SW 1271 (cell line): ENCODE results near the gene NTSR1.

Experiments
- DNase-seq, 2 experiments: peaks; one replicate each; lab custom pipeline; 2025; lab: John Stamatoyannopoulos, UW

NTSR1 gene

DNA sequence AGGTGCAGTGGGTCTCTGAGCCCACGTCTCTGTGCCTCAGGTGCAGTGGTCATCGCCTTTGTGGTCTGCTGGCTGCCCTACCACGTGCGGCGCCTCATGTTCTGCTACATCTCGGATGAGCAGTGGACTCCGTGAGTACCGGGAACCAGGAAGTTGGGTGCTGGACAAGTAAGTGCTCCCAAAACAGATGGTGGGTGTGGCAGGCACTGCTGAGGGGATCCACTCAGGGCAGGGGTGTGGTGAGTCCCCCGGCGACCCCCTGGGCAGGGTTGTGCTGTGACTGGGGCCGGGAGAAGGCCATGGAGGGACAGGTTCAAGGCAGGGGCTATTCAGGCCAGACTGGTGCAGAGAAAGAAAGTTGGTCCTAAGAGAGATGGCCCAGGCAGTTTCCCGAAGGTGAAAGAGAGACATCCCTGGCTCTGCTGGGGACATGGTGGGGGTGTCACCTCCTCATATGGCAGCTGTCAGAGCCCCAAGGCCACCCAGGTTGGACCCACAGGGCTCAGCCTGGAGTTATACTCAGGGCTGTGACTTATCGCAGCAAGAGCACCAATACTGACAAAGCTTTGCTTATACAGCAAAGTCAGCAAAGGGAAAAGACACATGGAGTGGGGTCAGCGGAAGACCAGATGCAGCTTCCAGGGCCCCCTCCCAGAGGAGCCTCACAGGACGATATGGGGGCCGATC lies 49.7 kb downstream of the NTSR1 start:
- no peak for DNase-seq

DNA sequence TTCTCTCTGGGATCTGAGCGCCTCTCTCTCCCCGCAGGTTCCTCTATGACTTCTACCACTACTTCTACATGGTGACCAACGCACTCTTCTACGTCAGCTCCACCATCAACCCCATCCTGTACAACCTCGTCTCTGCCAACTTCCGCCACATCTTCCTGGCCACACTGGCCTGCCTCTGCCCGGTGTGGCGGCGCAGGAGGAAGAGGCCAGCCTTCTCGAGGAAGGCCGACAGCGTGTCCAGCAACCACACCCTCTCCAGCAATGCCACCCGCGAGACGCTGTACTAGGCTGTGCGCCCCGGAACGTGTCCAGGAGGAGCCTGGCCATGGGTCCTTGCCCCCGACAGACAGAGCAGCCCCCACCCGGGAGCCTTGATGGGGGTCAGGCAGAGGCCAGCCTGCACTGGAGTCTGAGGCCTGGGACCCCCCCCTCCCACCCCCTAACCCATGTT lies 51.4 kb downstream of the NTSR1 start:
- no peak for DNase-seq

DNA sequence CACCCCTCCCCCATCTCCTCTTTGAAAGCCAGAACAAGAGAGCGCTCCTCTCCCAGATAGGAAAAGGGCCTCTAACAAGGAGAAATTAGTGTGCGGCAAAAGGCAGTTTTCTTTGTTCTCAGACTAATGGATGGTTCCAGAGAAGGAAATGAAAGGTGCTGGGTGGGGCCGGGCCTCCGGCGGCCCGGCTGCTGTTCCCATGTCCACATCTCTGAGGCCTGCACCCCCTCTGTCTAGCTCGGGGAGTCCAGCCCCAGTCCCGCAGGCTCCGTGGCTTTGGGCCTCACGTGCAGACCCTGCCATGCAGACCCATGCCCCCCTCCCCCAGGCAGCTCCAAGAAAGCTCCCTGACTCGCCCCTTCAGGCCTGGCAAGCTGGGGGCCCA lies 51.8 kb downstream of the NTSR1 start:
- no peak for DNase-seq

DNA sequence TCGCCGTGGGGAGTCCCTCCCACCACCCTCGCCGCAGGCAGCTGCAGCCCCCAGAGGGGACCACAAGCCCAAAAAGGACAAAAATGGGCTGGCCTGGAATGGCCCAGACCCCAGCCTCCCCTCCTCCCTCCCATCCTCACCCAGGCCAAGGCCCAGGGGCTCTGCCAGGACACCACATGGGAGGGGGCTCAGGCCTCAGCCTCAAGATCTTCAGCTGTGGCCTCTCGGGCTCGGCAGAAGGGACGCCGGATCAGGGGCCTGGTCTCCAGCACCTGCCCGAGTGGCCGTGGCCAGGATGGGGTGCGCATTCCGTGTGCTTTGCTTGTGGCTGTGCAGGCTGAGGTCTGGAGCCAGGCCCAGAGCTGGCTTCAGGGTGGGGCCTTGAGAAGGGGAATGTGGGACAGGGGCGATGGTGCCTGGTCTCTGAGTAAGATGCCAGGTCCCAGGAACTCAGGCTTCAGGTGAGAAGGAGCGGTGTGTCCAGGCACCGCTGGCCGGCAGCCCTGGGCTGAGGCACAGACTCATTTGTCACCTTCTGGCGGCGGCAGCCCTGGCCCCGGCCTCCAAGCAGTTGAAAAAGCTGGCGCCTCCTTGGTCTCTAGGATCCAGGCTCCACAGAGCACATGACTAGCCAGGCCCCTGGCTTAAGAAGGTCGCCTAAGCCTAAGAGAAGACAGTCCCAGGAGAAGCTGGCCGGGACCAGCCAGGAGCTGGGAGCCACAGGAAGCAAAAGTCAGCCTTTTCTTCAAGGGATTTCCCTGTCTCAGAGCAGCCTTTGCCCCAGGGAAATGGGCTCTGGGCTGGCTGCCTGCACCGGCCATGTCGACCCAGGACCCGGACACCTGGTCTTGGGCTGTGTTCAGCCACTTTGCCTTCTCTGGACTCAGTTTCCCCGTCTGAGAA lies 52.5 kb downstream of the NTSR1 start:
- DNase-seq, result no peak

DNA sequence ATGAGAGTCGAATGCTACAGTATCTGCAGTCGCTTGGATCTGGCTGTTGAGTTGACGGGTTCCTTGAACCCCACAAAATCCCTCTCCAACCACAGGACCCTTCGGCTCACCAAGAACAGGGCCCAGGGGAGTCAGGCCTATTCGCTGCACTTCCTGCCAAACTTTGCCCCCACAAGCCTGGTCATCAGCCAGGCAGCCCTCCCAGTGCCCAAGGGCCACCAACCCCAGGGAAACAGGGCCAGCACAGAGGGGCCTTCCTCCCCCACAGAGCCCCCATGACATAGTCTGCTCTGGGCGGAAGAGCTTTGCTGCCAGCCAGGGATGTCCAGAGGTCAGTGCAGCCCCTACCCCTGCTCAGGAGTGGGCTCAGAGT lies 53.1 kb downstream of the NTSR1 start:
- DNase-seq, result no peak

DNA sequence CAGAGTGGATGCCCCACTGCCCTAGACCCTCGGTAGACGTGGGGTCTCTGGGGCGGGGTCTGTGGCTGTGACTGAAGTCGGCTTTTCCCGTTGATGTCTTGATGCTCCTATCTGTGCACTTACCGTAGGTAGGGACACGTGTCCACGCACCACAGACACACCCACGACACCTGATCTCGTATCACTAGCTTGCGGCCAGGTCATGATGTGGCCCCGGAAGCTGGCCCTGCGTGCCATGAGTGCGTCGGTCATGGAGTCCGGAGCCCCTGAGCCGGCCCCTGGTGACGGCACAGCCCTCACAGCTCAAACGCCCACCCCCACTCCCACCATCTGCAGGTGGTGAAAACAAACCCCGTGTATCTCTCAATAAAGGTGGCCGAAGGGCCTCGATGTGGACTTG lies 53.7 kb downstream of the NTSR1 start:
- no peak for DNase-seq

DNA sequence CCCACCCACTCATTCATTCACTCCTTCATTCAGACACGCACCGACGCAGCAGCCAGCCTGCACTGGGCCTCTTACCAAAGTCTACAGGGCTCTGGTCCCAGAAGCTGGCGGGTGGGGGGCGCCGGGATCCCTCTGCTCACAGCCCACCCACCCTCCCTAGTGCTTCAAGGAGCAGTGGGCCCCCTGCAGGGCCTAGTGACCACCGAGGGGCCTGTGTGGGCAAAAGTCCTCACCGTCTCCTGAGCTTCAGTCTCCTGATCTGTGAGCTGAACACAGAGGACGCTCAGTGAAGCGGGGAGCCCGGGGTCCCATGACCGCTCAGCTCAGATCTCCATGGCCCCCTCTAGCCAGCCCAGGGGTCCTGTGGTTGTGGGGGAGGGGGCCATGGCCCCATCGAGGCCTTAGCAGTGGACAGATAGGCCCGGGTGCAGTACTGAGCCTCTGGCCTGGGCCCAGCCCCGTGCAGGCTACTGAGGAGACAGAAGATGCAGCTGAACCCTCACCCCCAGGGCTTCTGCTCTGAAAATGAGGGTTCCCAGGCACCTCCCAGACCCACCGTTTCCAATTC lies 54.2 kb downstream of the NTSR1 start:
- DNase-seq, result no peak

DNA sequence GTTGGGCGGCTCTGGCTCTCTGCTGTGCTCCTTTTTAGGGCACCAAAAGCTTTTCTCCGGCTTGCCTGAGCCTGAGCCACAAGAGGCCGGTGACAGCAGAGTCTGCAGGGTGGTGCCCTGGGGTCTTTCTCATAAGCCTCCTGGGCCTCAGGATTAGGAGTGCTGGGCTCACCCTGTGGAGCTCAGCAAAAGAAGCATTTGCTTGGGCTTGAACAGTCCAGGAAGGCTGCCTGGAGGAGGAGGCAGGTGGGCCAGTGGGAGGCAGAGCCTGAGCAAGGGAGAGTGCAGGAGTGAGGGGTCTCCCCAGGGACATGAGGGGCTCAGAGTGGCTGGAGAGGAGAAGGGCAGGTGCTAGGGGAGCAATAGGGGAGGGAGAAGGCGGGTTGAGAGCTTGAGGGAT lies 54.8 kb downstream of the NTSR1 start:
- no peak for DNase-seq

DNA sequence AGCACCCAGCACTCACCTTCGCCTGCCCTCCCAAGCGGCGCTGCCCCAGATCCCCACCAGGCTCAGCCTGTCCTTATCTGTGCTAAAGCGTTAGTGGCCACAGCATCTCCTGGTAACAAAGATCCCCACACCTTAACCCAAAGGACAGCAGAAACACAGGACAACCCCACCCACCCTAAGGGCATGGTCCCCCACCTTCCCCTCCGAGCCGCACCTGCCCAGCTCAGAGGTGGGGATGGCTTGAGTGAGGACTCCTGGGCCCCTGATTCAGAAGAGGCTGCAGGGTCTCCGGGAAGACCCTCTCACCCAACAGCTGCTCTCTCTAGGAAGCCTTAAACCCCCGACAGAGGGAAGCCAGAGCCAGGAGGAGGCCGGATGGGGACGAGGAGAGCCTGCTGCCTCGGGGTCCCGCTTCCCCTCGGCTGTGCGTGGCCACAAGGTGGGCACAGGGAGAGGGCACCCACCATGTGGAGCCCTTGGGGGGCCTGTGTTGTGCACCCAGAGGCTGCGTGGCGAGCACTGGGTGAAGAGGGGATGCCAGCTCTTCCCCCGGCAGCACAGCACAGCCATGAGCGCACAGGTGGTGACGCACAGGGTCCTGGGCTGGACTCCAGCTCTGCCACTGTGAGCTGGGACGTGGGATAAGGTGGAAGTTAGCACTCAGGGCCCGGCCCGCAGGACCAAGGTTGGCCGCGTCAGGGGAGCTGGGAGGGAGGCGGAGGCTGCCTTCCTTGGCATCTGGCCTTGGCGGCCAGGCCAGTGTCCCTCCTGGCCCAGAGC lies 55.7 kb downstream of the NTSR1 start:
- DNase-seq, result no peak

DNA sequence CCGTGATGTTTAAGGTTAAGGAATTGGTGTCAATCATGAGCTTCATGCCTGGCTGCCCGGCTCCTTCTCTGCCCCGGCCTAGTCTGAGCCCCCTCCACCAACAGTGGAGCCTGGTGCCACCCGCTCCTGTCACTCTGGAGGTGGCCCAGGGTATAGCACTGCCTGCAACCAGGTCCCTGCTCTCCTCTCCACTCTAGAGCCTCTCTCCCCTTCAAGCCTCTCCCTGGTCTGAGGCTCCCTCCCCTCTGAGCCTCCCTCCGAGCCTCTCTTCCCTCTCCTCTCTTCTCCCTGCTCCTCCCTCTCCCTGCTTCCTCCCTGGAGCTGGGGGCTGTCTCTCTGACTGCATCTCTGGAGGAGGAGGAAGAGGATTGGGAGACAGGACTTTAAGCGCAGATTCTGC lies 56.4 kb downstream of the NTSR1 start:
- DNase-seq, result no peak

DNA sequence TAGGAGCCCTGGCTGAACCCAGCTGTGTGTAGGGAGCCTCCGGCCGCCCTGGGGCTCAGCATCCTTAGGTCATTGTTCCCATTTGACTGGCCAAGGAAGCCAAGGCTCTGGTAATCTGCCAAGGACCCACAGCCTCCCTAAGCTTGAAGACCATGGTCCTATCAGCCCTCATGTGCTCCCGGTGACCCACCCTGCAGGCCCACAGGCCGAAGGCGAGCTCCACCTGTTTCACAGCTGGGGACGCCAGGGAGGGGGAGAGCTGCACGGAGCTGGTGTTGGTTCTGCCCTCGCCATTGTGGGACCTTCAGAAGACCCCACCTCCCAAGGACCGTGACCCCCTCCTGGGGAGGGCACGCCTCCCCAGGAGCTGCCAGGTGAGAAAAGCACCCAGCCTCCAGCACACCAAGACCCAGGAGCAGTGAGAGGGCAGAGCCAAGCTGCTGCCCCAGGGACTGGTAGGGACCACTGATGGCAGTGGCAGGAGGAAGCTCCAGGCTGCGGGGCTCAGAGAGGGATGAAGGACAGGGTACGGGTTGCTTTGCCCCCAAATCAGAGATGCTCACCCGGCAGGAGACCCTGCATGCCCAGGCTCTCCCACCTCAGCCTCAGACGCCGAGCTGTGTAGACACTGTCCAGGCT lies 56.9 kb downstream of the NTSR1 start:
- no peak for DNase-seq

DNA sequence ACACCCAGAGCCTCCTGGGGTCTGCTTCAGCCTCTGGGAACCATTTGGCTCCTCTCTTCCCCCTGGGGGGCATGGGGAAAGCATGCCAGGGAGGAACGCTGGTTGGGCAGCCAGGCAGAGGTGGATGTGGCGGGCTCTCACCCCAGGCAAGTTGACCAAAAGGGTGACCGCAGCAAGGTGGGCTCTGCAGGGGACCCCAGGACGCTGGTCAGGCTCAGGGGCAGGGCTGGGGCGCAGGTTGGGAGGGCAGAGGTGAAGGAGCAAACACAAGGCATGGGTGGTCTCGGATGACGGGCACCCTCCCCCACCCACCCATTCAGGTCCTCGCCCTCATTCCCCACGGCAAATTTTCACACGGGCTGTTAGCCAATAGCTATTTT lies 57.4 kb downstream of the NTSR1 start:
- DNase-seq, result no peak

DNA sequence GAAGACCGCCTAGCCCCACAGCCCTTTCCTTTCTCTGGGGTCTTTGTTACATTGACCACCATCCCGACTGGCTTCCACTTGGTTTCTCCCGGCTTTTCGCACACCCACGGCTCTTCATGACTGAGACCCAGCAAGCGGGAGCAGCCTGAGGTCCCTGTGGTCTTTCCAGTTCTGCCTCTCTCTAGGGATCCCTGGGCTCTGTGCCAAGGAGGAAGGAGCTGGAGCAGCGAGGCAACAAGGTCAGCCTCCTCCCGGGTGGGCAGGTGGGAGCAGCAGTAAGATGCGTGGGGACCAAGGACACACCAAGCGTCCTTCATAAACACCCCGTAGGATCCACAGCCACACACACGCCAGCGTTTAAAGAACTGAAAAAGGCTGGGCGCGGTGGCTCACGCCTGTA lies 58.1 kb downstream of the NTSR1 start:
- DNase-seq, result no peak

DNA sequence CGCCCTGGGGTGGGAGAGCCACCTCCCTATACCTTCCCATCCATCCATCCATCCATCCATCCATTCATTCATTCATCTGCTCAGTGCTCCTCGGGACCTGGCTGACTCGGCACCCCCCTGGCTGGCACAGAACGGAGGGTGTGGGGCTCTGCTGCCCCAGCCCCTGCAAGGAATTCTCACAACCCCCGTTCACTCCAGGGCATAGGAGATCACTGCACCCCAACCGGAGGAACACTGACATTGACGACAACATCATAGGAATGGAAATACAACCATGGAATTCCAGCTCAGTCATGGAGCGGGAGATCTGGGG lies 59.6 kb downstream of the NTSR1 start:
- no peak for DNase-seq

DNA sequence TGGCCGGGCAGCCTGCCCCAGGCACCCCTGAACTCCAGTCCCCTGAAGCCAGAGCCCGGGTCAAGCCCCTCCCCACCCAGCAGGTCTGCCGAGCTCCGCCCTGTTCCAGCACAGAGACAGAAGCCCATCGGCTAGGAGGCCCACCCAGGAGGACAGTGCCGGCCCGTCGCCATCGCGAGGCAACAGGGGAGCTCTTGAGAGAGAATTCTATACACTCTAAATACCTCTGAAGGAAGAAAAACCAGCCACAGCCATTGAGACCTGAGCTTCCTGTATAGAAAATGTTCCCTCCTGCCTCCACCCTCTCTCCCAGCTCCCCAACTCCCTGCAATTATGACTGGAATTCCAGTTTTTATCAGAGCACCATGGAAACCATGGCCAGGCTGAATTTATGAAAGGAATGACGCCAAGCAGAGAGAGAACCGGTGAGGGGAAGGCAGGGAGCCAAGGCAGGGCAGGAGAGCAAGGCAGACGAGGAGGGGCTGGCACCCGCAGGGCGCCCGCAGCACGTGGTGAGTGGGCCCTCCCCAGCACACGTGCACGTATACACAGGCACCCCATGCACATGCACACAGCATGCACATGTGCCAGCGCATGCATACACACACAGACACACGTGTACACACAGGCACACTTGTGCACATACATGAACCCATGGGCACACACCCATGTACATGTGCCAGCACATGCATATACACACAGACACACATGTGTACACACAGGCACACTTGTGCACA lies 60.1 kb downstream of the NTSR1 start:
- DNase-seq, result peak in 1 of 2 experiments; percentile 12

DNA sequence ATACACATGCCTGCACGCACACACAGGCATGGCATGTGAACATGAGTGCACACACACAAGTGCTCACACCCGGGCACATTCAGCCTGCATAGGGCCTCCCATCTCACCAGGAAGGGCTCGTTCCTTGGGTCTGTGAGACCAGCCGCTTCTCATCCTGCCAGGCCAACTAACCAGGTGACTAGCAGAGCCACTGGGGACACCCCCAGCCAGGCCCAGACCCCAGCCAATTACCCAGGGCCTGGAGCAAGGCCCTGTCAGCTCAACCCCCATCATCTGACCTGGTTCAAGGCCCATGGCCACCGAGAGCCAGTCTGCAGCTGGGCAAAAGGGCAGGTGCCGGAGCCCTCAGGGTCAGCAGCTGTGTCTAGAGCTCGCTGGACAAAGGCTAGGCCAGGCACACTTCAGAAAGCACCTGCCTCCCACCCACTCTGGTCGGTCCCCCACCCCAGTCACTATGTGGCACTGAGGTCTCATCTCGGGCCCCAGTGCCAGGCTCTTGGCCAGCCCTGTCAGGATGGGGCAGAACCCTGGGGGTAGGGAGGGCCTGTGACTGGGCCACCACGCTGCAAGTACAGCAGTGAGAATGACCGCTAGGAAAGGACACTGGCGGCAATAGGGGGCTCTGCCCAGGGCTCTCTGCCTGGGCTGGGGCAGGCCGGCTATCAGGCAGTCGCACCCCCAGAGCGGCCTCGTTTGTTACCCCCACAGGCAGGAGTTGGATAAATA lies 60.9 kb downstream of the NTSR1 start:
- DNase-seq, result no peak

DNA sequence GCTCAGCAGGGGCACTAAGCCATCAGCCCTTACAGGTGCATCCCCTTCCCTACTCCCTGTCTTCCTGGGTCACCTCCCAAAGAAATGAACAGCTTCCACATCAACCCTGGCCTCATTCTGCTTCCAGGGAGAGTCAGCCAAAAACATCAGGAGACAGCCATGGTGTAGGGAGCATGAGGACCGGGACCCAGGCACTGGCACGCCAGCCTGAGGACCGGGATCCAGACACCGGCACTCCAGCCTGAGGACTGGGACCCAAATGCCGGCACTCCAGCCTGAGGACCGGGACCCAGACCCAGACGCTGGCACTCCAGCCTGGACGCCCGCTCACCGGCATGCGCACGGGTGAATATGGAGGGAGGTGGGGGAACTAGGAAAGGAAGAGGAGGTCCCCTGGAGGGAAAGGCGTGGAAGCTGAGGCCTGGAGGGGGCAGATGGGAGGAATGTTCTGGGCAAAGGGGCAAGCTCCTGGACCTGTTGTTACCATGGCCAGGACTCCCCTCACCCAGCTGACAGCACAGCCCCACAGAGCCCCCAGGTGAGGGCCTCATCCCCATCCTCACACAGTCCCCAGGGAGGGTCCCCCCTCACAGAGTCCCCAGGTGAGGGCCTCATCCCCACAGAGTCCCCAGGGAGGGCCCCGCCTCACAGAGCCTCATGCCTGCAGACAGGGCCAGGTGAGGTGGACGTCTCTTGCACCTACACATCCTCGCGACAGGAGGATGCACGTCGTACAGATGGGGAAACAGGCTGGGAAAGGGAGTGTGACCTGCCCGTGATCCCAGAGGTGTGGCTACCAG lies 61.7 kb downstream of the NTSR1 start:
- no peak for DNase-seq

DNA sequence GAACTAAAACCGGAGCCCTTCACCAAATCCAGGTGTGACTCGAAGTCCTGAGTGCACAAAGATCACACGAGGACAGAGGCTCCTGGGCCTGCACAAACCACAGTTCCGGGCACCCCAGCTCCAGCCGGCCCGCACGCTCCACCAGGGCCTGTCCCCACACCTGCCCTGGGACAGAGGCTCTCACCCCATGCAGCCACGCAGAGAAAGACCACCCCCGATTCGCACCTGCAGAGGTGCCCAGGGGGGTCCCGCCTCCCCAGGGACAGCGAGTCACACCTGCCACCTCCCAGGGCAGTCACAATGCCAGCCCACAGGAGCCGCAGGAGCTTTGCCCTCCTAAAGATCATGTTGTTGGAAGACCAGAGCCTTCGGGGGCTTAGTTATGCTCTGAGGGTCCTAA lies 62.3 kb downstream of the NTSR1 start:
- no peak for DNase-seq

DNA sequence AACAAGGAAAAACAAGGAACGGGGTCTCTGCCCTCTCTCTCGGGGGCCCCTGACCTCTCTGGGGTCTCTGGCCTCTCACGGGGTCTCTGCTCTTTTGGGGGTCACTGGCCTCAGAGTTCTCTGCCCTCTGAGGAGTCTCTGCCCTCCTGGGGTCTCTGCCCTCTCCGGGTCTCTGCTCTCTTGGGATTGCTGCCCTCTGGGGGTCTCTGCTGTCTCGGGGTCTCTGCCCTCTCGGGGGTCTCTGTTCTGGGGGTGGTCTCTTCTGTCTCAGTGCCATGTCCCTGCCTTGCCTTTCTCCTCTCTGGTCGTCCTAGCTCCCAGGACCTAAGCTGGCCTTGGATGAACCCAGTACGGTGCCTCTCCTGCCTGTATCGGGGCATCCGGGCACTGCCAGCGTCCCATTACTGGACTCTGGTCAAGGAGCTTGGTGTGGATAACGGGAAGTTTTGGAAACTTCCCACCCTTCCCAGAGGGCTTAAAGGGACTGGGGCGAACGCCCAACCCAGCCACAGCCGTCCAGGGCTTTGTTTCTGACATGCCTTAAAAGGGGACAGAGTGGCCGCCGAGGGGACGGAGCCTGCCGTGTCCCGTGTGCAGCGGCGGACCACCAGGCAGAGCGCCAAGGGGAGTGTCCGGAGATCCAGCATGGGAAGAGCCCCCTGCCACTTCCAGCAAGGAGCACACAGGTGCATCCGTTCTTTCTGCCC lies 62.9 kb downstream of the NTSR1 start:
- DNase-seq, result no peak
